ENCODE data around the gene PIGL.
A peak's percentile ranks its signal among the peaks of the same experiment; 100 is the strongest.

PIGL gene

DNA sequence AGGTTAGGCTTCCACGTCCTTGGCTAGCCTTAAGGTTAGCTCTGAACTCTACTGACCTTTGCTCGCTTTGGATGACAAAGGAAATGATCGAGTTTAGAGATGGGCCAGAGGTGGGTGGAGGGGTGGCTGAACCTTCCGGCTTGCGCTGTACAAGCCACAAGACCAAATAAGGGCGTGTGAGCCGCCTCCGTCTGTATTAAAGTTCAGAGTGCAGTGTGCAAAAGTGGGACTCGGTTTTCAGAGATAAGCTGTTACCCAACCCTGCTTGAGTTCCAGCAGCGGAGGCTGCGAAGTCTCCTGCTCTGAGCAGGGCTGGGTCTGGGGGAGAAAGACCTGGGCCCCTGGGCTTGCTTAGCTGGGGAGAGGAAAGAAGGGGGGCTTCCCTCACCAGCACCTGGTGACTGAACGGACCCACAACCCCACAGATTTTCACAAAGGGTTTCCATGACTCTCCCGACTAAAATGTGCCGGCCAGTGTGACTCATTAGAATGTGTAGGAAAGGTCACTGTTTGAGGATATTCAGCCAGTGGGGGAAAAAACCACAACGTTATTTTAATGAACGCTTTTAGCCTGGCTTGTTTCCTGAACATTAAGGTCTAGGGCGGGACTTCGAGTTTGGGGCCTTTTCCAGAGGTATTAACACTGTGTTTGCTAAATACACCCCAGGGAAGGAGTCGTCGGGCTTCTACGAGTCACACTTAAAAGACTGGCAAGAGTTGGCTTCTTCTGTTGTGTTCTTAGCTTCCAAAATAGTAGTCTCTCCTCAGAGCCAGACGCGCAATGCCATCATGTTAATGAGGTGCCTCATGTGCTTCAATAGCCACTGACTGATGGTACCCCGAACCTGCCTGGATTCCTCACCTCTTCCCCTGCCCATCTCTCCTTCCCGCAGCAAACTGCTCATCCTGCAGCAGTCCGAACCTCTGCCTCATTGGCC, 69.3 kb downstream of the PIGL start:
- 0 out of 2 replicates have a peak overlapping the region, but pooled peaks have one; percentile 19 for H2AFZ ChIP-seq (ENCODE audit: low read length)
- peak overlapping the region; percentile 54 for H3K9ac ChIP-seq (ENCODE audit: low read length)
- no peaks in the 10 kb centered on the region for H3F3A ChIP-seq (ENCODE audit: insufficient read depth, low read length)
- no peaks in the 10 kb centered on the region for H3K27me3 ChIP-seq (ENCODE audit: insufficient read depth, low read length)
- H3K4me3 ChIP-seq (ENCODE audit: low read depth, low read length, poor library complexity, severe bottlenecking) = peak overlapping the region; percentile 28
- TF ChIP-seq, protein P1, sequence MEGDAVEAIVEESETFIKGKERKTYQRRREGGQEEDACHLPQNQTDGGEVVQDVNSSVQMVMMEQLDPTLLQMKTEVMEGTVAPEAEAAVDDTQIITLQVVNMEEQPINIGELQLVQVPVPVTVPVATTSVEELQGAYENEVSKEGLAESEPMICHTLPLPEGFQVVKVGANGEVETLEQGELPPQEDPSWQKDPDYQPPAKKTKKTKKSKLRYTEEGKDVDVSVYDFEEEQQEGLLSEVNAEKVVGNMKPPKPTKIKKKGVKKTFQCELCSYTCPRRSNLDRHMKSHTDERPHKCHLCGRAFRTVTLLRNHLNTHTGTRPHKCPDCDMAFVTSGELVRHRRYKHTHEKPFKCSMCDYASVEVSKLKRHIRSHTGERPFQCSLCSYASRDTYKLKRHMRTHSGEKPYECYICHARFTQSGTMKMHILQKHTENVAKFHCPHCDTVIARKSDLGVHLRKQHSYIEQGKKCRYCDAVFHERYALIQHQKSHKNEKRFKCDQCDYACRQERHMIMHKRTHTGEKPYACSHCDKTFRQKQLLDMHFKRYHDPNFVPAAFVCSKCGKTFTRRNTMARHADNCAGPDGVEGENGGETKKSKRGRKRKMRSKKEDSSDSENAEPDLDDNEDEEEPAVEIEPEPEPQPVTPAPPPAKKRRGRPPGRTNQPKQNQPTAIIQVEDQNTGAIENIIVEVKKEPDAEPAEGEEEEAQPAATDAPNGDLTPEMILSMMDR (IDR thresholded peaks at IDR 0.05; ENCODE audit: low read length) = no peak
- no peak for TF ChIP-seq EZH2 (IDR thresholded peaks at IDR 0.05; ENCODE audit: borderline replicate concordance, low read length)
- no peaks in the 10 kb centered on the region for H3K9me2 ChIP-seq (ENCODE audit: low read depth, low read length)
- H3K9me3 ChIP-seq (ENCODE audit: low read length) = no peaks in the 10 kb centered on the region
- H4K20me1 ChIP-seq (ENCODE audit: insufficient read depth, low read length) = no peaks in the 10 kb centered on the region
- H3K36me3 ChIP-seq (ENCODE audit: insufficient read depth, low read length) = 0 out of 2 replicates have a peak, but pooled peaks cover 5% of the 10 kb centered on the region
- H3K79me2 ChIP-seq (ENCODE audit: insufficient read depth, low read length) = no peaks in the 10 kb centered on the region
- peak overlapping the region; percentile 90 for H3K27ac ChIP-seq (ENCODE audit: low read depth, low read length, poor library complexity, severe bottlenecking)
- H3K4me1 ChIP-seq (ENCODE audit: insufficient read depth, low read length, severe bottlenecking) = peaks cover 33% of the 10 kb centered on the region
- H3K4me2 ChIP-seq (ENCODE audit: low read length) = peak overlapping the region; percentile 58

DNA sequence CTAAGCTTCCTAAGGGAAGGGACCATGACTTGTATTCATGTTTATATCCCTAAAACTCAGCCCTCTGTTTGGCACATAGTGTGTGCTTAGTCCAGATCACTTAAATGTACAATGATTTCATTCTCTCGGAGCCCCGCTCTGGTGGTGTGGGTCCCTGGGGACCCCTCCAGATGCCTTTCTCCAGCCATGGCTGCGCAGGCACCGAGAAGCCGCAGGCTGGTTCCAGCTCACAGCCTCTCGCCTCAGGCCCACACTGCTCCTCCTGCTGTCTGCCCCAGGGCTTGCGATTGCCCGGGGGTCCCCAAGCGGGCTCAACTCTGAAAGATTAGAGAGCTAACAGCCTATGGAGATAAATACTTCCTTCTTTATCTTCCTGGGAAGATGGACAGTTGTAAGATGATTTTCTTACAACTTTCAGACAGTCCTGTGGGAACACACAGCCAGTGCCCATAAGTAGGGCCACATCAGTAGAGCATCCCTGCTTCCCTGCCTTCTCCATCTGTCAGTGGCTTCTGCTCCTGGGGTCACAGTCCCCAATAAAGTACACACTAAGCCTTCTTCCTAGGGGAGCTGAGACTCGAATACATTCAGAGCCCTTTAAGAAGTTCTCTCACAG, 70.0 kb downstream of the PIGL start:
- H3K4me2 ChIP-seq (ENCODE audit: low read length) = peak overlapping the region; percentile 58
- TF ChIP-seq, protein P1 (IDR thresholded peaks at IDR 0.05; ENCODE audit: low read length) = peak; percentile 62
- no peak for TF ChIP-seq EZH2 (IDR thresholded peaks at IDR 0.05; ENCODE audit: borderline replicate concordance, low read length)
- H2AFZ ChIP-seq (ENCODE audit: low read length) = no peak overlapping the region
- 0 out of 2 replicates have a peak, but pooled peaks cover 5% of the 10 kb centered on the region for H3K36me3 ChIP-seq (ENCODE audit: insufficient read depth, low read length)
- no peaks in the 10 kb centered on the region for H3K27me3 ChIP-seq (ENCODE audit: insufficient read depth, low read length)
- H3K9me2 ChIP-seq (ENCODE audit: low read depth, low read length) = no peaks in the 10 kb centered on the region
- H3K4me3 ChIP-seq (ENCODE audit: low read depth, low read length, poor library complexity, severe bottlenecking) = peak overlapping the region; percentile 13
- H3K9ac ChIP-seq (ENCODE audit: low read length) = peak overlapping the region; percentile 54; the same call in 1 of the 2 replicates
- peaks cover 33% of the 10 kb centered on the region for H3K4me1 ChIP-seq (ENCODE audit: insufficient read depth, low read length, severe bottlenecking)
- no peaks in the 10 kb centered on the region for H3K79me2 ChIP-seq (ENCODE audit: insufficient read depth, low read length)
- no peaks in the 10 kb centered on the region for H3F3A ChIP-seq (ENCODE audit: insufficient read depth, low read length)
- peak overlapping the region; percentile 90 for H3K27ac ChIP-seq (ENCODE audit: low read depth, low read length, poor library complexity, severe bottlenecking)
- no peaks in the 10 kb centered on the region for H4K20me1 ChIP-seq (ENCODE audit: insufficient read depth, low read length)
- H3K9me3 ChIP-seq (ENCODE audit: low read length) = no peaks in the 10 kb centered on the region

DNA sequence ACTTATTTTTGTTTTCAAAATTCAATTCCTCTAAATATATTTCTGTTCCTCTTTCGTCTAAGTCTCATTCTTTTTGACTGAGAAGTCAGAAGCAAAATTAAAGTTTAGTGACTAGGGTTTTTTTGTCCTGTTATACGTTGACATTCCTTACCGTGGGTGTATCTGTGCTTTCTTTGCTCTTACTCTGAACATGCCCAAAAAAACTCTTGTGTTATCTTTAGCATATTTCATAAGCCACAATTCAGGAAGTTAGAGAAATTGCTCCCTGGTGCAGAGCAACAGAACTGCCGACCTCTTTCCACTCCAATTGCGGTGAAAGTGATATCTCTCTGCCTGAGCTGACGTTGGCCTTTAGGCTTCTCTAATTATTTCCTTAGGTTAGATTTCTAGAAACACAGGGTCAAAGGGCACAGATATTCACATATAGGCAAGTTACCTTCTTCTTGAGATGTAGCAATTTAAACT, 70.6 kb downstream of the PIGL start:
- peak overlapping the region; percentile 58 for H3K4me2 ChIP-seq (ENCODE audit: low read length)
- H3K79me2 ChIP-seq (ENCODE audit: insufficient read depth, low read length) = no peaks in the 10 kb centered on the region
- peaks cover 33% of the 10 kb centered on the region for H3K4me1 ChIP-seq (ENCODE audit: insufficient read depth, low read length, severe bottlenecking)
- peak overlapping the region; percentile 90 for H3K27ac ChIP-seq (ENCODE audit: low read depth, low read length, poor library complexity, severe bottlenecking)
- no peaks in the 10 kb centered on the region for H3K27me3 ChIP-seq (ENCODE audit: insufficient read depth, low read length)
- no peaks in the 10 kb centered on the region for H4K20me1 ChIP-seq (ENCODE audit: insufficient read depth, low read length)
- H3F3A ChIP-seq (ENCODE audit: insufficient read depth, low read length) = no peaks in the 10 kb centered on the region
- H3K9me3 ChIP-seq (ENCODE audit: low read length) = no peaks in the 10 kb centered on the region
- H3K4me3 ChIP-seq (ENCODE audit: low read depth, low read length, poor library complexity, severe bottlenecking) = peak overlapping the region; percentile 13
- no peak overlapping the region for H2AFZ ChIP-seq (ENCODE audit: low read length)
- H3K9me2 ChIP-seq (ENCODE audit: low read depth, low read length) = no peaks in the 10 kb centered on the region
- peak overlapping the region; percentile 6; the same call in 1 of the 2 replicates for H3K9ac ChIP-seq (ENCODE audit: low read length)
- H3K36me3 ChIP-seq (ENCODE audit: insufficient read depth, low read length) = 0 out of 2 replicates have a peak, but pooled peaks cover 5% of the 10 kb centered on the region
- TF ChIP-seq, protein P1 (IDR thresholded peaks at IDR 0.05; ENCODE audit: low read length) = no peak
- TF ChIP-seq EZH2 (IDR thresholded peaks at IDR 0.05; ENCODE audit: borderline replicate concordance, low read length) = no peak
